GM12864 (cell line): ENCODE measurements around the gene SPCS1.

Source experiments
- DNase-seq: peaks from one replicate; pipeline ENCODE4 v3.0.0-alpha.2; 2011; ENCODE audit warnings: low read depth
- H3K4me3 ChIP-seq: 2 replicates; pipeline ENCODE4 v1.5.1; 2011; ENCODE audit warnings: mild to moderate bottlenecking, low read depth, low read length, control low read depth
- TF ChIP-seq, protein P1 (sequence below): IDR thresholded peaks from 2 replicates; pipeline ENCODE4 v1.5.1; 2011; ENCODE audit warnings: low read depth, mild to moderate bottlenecking, moderate library complexity, low read length, control low read depth, inconsistent platforms; ENCODE audit errors: missing control alignments

SPCS1 gene

GRCh38 chr3:52752045-52752660 lies 46.2 kb downstream of the SPCS1 start:
- no peak overlapping the region for H3K4me3 ChIP-seq
- DNase-seq, result no peak

DNA sequence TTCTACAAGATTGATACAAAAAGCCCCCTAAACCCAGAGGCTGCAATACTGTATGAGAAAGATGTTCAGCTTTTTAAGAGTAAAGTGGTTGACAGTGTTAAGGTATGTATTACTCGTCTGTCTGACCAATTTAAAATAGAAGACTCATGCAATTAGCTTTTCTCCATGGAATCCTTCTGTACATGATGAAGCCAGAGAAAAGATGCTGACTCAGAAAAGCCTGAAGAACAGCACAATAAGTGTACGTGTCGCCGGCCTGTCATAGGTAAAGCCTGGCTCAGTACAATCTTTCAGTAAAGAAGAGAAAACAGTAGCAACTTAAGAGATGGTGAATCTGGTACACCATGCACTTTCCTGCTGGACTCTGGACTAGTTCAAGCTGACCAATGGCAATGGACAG lies 48.5 kb downstream of the SPCS1 start:
- TF ChIP-seq, protein P1, sequence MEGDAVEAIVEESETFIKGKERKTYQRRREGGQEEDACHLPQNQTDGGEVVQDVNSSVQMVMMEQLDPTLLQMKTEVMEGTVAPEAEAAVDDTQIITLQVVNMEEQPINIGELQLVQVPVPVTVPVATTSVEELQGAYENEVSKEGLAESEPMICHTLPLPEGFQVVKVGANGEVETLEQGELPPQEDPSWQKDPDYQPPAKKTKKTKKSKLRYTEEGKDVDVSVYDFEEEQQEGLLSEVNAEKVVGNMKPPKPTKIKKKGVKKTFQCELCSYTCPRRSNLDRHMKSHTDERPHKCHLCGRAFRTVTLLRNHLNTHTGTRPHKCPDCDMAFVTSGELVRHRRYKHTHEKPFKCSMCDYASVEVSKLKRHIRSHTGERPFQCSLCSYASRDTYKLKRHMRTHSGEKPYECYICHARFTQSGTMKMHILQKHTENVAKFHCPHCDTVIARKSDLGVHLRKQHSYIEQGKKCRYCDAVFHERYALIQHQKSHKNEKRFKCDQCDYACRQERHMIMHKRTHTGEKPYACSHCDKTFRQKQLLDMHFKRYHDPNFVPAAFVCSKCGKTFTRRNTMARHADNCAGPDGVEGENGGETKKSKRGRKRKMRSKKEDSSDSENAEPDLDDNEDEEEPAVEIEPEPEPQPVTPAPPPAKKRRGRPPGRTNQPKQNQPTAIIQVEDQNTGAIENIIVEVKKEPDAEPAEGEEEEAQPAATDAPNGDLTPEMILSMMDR, result no peak
- no peak overlapping the region for H3K4me3 ChIP-seq
- no peak for DNase-seq

More at GRCh38 chr3:52752045-52752660, 46.2 kb downstream of the SPCS1 start:
- TF ChIP-seq, protein P1, result no peak

- no peak for DNase-seq
- TF ChIP-seq, protein P1, result no peak
- H3K4me3 ChIP-seq, result no peak overlapping the region
Observed at GRCh38 chr3:52756141-52756540, 50.2 kb downstream of the SPCS1 start.
